Uterus (tissue), 4 donors: ENCODE measurements around the gene SEC22B. TPM values are rescaled to one million over a fixed set of nuclear protein-coding genes. Genes with fewer than 3 reads are reported as not detected.
"Not testable (repeated sequence)": the region's sequence is repeated elsewhere in the genome, so short reads cannot be mapped to it uniquely, and the experiment has no call there.

ENCODE experiments used
- DNase-seq, 2 donors: peaks; one replicate each; pipeline ENCODE4 v3.0.0-alpha.2; 2019 to 2020
- H3K27ac ChIP-seq, 2 donors: fragments of 200-600 bp; sonication (generic); 1 replicate in 1 of 2; 2 replicates in 1 of 2; pipeline ENCODE4 v1.5.1; 2016 to 2018
- H3K27me3 ChIP-seq, 2 donors: fragments of 200-600 bp; sonication (generic); one replicate each; pipeline ENCODE4 v1.5.1; 2018 to 2019; ENCODE audit warnings: control low read depth in 1 of 2
- H3K36me3 ChIP-seq, 2 donors: fragments of 200-600 bp; sonication (generic); one replicate each; pipeline ENCODE4 v1.5.1; 2019; ENCODE audit warnings: control low read depth in 1 of 2
- H3K4me1 ChIP-seq, 2 donors: fragments of 200-600 bp; sonication (generic); one replicate each; pipeline ENCODE4 v1.5.1; 2018 to 2019; ENCODE audit warnings: control low read depth in 1 of 2
- H3K4me3 ChIP-seq, 2 donors: fragments of 200-600 bp; sonication (generic); 1 replicate in 1 of 2; 2 replicates in 1 of 2; pipeline ENCODE4 v1.5.1; 2018 to 2019; ENCODE audit warnings: mild to moderate bottlenecking in 1 of 2
- H3K9me3 ChIP-seq, 2 donors: fragments of 200-600 bp; sonication (generic); one replicate each; pipeline ENCODE4 v1.5.1; 2019; ENCODE audit warnings: control low read depth in 1 of 2
- POLR2A ChIP-seq, 2 donors: fragments of 450-650 bp; IDR thresholded peaks; one replicate each; pipeline ENCODE4 v1.6.1; 2016; ENCODE audit warnings: antibody characterized with exemption in 2 of 2, mild to moderate bottlenecking in 1 of 2, moderate library complexity in 1 of 2
- intact Hi-C: fragments of 100-400 bp; cut with DNase I; formaldehyde crosslinking; loops from one replicate; pipeline ENCODE4 v1.15.1; 2023; ENCODE audit warnings: low total_unique reads
- total RNA-seq, 4 donors: library from RNA; depleted of rRNA in 3 of 4; stranded (reverse); fragments of >200 nt in 3 of 4; gene quantifications; one replicate each; pipeline versions ENCODE4 v1.1.0 to v1.2.4, GENCODE V29; 2014 to 2023
- TF ChIP-seq, protein P1 (sequence below), 4 experiments: fragments of 200-600 bp in 2 of 4; fragments of 450-650 bp in 2 of 4; sonication (generic) in 2 of 4; IDR thresholded peaks; one replicate each; pipeline ENCODE4 v1.5.1; 2016 to 2019; ENCODE audit warnings: antibody characterized with exemption in 4 of 4, mild to moderate bottlenecking in 2 of 4, moderate library complexity in 1 of 4
- donor health status: DM: yes; HTN: yes; CAD: no.

SEC22B gene
- total RNA-seq, 4 donors from 2014 or later: 17.2 to 61.7 (median 42.2) TPM

DNA sequence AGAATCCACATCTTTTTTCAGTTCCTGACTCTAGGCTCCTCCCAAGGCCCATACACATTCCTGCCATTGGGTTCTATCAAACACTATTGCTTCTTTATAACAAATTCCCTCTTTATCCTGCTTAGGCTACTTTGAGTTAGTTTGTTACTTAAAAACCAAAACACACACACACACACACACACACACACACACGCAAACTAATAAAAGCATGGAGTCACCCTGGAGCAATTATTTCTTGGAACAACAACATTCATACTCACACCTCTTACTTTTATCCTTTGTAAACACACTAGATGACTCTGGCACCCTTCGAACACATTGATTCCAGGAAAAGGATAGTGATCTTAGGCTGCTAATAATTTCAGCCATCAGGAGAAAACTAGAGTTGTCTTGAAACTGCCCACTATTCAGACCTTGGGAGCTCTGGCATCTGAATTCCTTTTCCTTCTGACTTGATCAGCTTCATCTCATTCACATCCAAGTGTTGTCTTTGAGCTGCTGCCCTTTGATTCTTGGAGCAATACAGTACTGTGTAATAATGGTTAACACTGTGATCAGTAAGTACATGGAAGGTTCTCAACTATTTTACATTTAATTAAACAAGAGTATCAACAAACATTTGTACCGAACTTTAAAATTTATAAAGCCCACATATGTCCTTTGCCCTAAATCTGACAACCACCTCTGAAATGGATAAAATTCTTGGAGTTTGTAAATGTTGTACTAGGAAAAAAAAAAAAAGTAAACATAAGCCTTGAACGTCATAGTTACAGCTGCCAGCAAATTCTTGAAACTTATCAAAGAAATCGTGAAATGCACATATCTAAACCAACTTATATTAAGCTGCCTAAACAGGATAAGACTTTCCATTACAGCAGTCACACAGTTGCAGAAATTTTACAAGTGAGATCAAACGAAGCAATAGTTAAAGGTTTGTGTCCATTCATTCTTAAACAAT, 2.8 kb upstream of the SEC22B start:
- H3K36me3 ChIP-seq: no peaks in the 10 kb centered on the region
- H3K9me3 ChIP-seq: no peaks in the 10 kb centered on the region
- no peak for DNase-seq
- intact Hi-C loops: no loop called here
- no peak overlapping the region for H3K4me3 ChIP-seq
- TF ChIP-seq POLR2A (IDR thresholded peaks at IDR 0.05): no peak
- TF ChIP-seq, protein P1, sequence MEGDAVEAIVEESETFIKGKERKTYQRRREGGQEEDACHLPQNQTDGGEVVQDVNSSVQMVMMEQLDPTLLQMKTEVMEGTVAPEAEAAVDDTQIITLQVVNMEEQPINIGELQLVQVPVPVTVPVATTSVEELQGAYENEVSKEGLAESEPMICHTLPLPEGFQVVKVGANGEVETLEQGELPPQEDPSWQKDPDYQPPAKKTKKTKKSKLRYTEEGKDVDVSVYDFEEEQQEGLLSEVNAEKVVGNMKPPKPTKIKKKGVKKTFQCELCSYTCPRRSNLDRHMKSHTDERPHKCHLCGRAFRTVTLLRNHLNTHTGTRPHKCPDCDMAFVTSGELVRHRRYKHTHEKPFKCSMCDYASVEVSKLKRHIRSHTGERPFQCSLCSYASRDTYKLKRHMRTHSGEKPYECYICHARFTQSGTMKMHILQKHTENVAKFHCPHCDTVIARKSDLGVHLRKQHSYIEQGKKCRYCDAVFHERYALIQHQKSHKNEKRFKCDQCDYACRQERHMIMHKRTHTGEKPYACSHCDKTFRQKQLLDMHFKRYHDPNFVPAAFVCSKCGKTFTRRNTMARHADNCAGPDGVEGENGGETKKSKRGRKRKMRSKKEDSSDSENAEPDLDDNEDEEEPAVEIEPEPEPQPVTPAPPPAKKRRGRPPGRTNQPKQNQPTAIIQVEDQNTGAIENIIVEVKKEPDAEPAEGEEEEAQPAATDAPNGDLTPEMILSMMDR (IDR thresholded peaks at IDR 0.05): no peak
- no peaks in the 10 kb centered on the region for H3K4me1 ChIP-seq
- peak overlapping the region; percentile 82 to 88 for H3K27ac ChIP-seq
- H3K27me3 ChIP-seq: no peaks in the 10 kb centered on the region

DNA sequence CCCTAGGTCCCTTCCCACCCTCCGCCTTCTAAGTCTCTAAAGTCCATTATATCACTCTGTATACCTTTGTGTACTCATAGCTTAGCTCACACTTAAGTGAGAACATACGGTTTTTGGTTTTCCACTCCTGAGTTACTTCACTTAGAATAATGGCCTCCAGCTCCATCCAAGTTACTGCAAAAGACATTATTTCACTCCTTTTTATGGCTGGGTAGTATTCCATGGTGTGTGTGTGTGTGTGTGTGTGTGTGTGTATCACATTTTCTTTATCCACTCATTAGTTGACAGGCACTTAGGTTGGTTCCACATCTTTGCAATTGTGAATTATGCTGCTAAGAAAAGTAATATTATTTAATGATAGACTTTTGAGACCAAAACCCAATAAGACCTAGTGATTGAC, 1.7 kb upstream of the SEC22B start:
- H3K9me3 ChIP-seq, H3K27me3 ChIP-seq, H3K27ac ChIP-seq, H3K36me3 ChIP-seq, DNase-seq, H3K4me3 ChIP-seq, intact Hi-C loops, H3K4me1 ChIP-seq: not testable (repeated sequence)

DNA sequence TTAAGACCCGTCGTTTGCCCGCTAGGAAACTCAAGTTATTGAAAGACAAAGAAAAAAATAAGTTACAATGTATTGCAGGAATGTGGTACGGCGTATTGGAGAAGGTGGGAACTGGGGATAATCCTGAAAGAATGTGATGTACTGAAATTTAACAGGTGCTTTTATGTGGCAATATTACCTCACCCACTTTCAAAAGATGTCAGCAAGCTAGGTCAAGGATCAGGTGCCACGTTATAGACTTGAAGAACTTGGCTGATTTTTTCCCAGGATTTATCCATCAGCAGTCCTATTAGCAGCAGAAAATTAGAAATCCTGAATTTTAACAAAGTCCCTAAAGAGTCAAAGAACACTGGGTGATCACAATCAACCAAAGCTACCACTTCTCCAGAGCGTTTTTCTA, 632 bp downstream of the SEC22B start:
- H3K4me1 ChIP-seq, H3K27me3 ChIP-seq, DNase-seq, H3K36me3 ChIP-seq, H3K9me3 ChIP-seq, intact Hi-C loops: not testable (repeated sequence)
- Histone ChIP-seq H3K27ac (peak overlapping the region; percentile 90 to 94), H3K4me3 (peak overlapping the region; percentile 66 to 82)

DNA sequence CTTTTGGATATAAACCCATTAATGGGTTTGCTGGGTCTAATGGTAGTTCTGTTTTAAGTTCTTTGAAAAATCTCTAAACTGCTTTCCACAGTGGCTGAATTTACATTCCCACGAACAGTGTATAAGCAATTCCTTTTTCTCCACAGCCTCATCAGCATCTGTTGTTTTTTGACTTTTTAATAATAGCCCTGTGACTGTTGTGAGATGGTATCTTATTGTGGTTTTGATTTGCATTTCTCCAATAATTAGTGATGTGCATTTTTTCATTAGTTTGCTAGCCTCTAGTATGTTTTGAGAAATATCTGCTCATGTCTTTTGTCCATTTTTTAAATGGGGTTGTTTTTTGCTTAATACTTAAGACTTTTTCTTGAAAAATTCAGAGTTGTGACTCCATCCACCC, 11.6 kb downstream of the SEC22B start:
- H3K9me3 ChIP-seq, intact Hi-C loops, H3K4me1 ChIP-seq, H3K27ac ChIP-seq, H3K36me3 ChIP-seq, DNase-seq, H3K27me3 ChIP-seq, H3K4me3 ChIP-seq: not testable (repeated sequence)

DNA sequence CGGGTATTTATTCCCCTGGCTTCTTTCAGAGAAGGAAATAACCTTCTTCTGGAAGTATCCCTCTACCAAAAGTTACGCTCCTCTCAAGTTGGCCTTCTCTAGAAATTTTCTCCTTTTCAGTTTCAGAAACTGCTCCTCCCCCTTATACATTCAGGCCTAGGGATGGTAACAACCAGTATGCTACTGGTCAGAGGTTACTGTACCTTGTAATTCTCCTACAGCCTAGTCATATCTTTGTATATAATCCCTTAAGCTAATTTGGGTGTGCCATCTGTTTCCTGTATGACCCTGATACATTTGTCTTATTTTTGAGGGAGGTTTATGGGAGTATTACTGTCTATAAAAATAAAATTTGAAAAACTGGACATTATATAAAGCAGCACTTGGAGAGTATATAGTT, 14.3 kb downstream of the SEC22B start:
- not testable (repeated sequence) for DNase-seq

DNA sequence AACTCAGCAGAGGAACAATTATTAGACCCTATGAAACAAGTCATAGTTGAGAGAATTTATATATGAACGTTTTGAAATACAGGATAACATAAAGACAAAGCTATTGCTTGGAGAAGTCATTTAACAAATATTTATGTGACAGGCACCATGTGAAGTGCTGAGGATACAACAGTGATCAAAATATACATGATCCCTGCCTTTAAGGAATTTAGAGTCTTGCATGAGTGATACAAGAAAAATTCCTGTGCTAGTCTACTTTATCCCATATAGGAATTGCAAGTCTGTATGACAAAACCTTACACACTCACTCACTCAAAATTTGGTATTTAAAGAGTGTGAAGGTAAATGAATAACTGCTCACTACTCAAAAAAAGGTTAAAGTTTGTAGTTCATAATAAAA, 17.8 kb downstream of the SEC22B start:
- H3K4me3 ChIP-seq, H3K27ac ChIP-seq, H3K4me1 ChIP-seq, H3K36me3 ChIP-seq, H3K9me3 ChIP-seq, DNase-seq, intact Hi-C loops, H3K27me3 ChIP-seq: not testable (repeated sequence)

More for the DNA sequence above, 14.3 kb downstream of the SEC22B start:
- H3K4me3 ChIP-seq, H3K36me3 ChIP-seq, H3K4me1 ChIP-seq, H3K27me3 ChIP-seq, intact Hi-C loops, H3K9me3 ChIP-seq, H3K27ac ChIP-seq: not testable (repeated sequence)

DNA sequence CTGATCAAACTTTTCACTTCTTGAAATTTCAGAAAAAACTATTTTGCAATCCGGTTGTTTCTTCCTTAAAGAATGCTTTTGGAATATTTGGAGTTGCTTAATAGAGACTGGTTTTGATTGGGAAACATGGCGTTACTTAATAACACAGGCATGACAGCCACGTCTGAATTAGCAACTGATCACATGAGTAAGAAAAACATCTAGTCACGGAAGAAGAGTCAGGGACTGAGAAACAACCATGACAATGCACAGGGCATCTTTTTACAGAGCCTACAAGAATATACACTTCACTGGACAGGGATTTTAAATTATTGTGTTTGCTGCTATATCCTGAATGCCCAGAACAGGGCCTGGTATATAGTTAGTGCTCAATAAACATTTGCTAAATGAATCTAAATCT, 18.2 kb downstream of the SEC22B start:
- H3K27me3 ChIP-seq, H3K27ac ChIP-seq, DNase-seq, H3K9me3 ChIP-seq, H3K36me3 ChIP-seq, intact Hi-C loops, H3K4me3 ChIP-seq, H3K4me1 ChIP-seq: not testable (repeated sequence)

DNA sequence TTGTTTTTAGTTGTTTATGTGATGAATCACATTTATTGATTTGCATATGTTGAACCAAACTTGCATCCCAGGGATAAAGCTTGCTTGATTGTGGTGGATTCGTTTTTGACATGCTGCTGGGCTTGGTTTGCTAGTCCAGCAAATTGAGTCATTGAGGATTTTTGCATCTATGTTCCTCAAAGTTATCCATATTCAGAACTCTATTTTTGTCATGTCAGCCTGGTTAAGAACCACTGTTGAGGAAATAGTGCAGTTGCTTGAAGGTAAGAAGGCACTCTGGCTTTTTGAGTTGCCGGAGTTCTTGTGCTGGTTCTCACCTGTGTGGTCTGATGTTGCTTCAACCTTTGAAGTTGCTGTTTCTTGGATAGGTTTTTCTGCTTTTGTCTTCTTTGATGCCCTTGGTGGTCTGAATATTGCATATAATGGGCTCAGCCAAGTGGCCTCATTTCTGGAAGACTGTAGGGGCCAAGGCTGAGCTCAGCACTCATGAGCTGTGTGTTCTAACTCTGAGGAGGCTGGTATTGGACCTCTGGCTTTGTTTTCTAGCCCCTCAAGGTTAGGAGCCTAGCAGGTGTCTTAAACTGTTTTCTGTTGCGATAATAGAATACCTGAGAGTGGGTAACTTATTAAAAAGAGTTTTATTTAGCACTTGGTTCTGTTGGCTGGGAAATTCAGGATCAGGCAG, 26.0 kb downstream of the SEC22B start:
- H3K4me1 ChIP-seq, H3K4me3 ChIP-seq, intact Hi-C loops, H3K27ac ChIP-seq, H3K36me3 ChIP-seq, H3K9me3 ChIP-seq, H3K27me3 ChIP-seq, DNase-seq: not testable (repeated sequence)

DNA sequence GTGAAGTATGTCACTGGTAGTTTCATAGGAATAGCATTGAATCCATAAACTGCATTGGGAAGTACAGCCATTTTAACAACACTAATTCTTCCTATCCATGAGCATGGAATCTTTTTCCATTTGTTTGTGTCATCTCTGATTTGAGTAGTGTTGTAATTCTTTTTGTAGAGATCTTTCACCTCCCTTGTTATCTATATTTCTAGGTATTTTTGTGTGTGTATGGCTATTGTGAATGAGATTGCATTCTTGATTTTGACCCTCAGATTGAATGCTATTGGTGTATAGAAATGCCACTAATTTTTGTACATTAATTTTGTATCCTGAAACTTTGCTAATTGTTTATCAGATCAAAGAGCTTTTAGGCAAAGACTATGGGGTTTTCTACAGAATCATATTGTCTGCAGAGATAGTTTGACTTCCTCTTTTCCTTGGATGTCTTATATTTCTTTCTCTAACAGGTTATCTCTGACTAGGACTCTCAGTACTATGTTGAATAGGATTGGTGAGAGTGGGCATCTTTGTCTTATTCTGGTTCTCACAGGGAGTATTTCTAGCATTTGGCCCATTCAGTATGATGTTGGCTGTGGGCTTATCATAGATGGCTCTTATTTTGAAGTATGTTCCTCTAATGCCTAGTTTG, 26.8 kb downstream of the SEC22B start:
- H3K4me1 ChIP-seq, H3K36me3 ChIP-seq, intact Hi-C loops: not testable (repeated sequence)

More for the DNA sequence above, 26.8 kb downstream of the SEC22B start:
- not testable (repeated sequence) for H3K27ac ChIP-seq, H3K4me3 ChIP-seq, H3K27me3 ChIP-seq, H3K9me3 ChIP-seq, DNase-seq
